Stimulated activated naive CD8-positive, alpha-beta T cell treated with anti-CD3 and anti-CD28 coated beads, Interleukin-15, Interleukin-2, amounts not matched to agents 100 ng/mL and 50 ng/mL, for 24 hours (primary cell): ENCODE results near the gene DACH2.
"Not testable (repeated sequence)": the region's sequence is repeated elsewhere in the genome, so short reads cannot be mapped to it uniquely, and the experiment has no call there.

Experiments used
- H3K27ac Mint-ChIP-seq: one replicate; pipeline ENCODE4 v1.8.0; 2021; ENCODE audit warnings: mild to moderate bottlenecking, mixed read lengths
- H3K27me3 Mint-ChIP-seq: one replicate; pipeline ENCODE4 v1.8.0; 2021; ENCODE audit warnings: mixed read lengths
- H3K36me3 Mint-ChIP-seq: one replicate; pipeline ENCODE4 v1.8.0; 2021; ENCODE audit warnings: low read depth, mixed read lengths
- H3K4me1 Mint-ChIP-seq: one replicate; pipeline ENCODE4 v1.8.0; 2021; ENCODE audit warnings: low read depth, mixed read lengths
- H3K4me3 Mint-ChIP-seq: one replicate; pipeline ENCODE4 v1.8.0; 2021; ENCODE audit warnings: mild to moderate bottlenecking, mixed read lengths
- H3K9me3 Mint-ChIP-seq: one replicate; pipeline ENCODE4 v1.8.0; 2021; ENCODE audit warnings: mixed read lengths

Gene DACH2

DNA sequence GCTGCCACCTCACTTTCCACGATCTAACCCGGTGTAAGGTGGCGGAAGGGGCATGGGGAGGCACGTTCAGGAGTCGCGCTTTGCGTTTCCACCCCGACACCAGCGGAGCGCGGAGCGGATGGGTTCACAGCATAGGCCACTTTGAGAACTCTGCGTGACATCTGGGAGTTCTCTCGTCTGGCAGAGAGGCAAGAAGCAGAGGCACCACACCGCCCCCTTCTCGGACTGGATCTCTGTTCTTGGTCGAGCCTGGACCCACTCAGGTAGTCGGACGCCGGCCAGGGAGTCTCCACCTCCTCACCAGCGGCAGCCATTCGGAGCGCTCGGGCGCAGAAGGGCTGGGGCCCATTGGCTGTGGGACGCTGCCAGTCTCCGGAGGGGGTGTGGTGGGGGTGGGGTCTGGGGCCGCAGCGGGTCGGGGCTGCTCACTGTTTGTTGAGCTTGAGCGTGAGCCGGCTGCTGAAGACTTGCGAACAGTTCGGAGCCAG is at the start of gene DACH2:
TSS of gene DACH2 (plus strand) at position 428 of the 488 bp plus-strand sequence.
- Mint-ChIP-seq H3K27ac (no peak within 1 kb of the TSS), H3K36me3 (no peaks in the 10 kb centered on the region), H3K27me3 (peaks cover 36% of the 10 kb centered on the region), H3K4me1 (peaks cover 7% of the 10 kb centered on the region), H3K4me3 (peak within 1 kb of the TSS; percentile 70), H3K9me3 (no peaks in the 10 kb centered on the region)

- Mint-ChIP-seq H3K9me3 (no peaks in the 10 kb centered on the region), H3K4me1 (no peaks in the 10 kb centered on the region), H3K27ac (no peak overlapping the region), H3K27me3 (no peaks in the 10 kb centered on the region), H3K4me3 (no peak overlapping the region), H3K36me3 (no peaks in the 10 kb centered on the region)
Measured at GRCh38 chrX:86102341-86102740, 45.9 kb upstream of the DACH2 start.

DNA sequence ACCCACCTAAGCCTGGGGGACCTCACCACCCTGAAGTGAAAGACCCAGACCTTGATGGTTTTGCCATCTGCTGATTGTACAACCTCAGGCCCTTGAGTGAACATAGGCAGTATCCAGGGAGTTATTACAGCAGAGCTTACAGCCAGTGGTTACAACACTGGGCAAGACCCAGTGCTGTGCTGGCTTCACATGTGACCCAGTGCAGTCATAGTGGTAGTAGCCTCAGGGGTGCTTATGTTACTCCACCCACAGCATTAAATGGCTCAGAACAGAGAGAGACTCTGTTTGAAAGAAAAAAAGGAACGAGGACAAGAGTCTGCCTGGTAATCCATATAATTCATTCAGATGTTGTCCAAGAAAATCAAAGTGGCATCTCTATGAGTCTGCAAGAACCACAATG is 45.2 kb upstream of the DACH2 start:
- Mint-ChIP-seq H3K9me3 (no peaks in the 10 kb centered on the region), H3K27ac (no peak overlapping the region), H3K36me3 (no peaks in the 10 kb centered on the region), H3K27me3 (no peaks in the 10 kb centered on the region), H3K4me3 (no peak overlapping the region), H3K4me1 (no peaks in the 10 kb centered on the region)

GRCh38 chrX:86104526-86104925 is 43.7 kb upstream of the DACH2 start:
- no peaks in the 10 kb centered on the region for H3K4me1 Mint-ChIP-seq
- no peak overlapping the region for H3K4me3 Mint-ChIP-seq
- H3K27ac Mint-ChIP-seq: no peak overlapping the region
- H3K9me3 Mint-ChIP-seq: no peaks in the 10 kb centered on the region
- no peaks in the 10 kb centered on the region for H3K27me3 Mint-ChIP-seq
- no peaks in the 10 kb centered on the region for H3K36me3 Mint-ChIP-seq

- Mint-ChIP-seq H3K4me3 (no peak overlapping the region), H3K36me3 (no peaks in the 10 kb centered on the region), H3K9me3 (peaks cover 5% of the 10 kb centered on the region), H3K27me3 (no peaks in the 10 kb centered on the region), H3K4me1 (no peaks in the 10 kb centered on the region), H3K27ac (no peak overlapping the region)
Measured at GRCh38 chrX:86121916-86122315, 26.3 kb upstream of the DACH2 start.

- Mint-ChIP-seq H3K9me3 (no peaks in the 10 kb centered on the region), H3K27ac (no peak overlapping the region), H3K27me3 (no peaks in the 10 kb centered on the region), H3K4me1 (no peaks in the 10 kb centered on the region), H3K4me3 (no peak overlapping the region), H3K36me3 (no peaks in the 10 kb centered on the region)
Measured at GRCh38 chrX:86133761-86134160, 14.5 kb upstream of the DACH2 start.

- H3K4me3 Mint-ChIP-seq: no peak overlapping the region
- no peak overlapping the region for H3K27ac Mint-ChIP-seq
- H3K27me3 Mint-ChIP-seq: peaks cover 3% of the 10 kb centered on the region
- H3K36me3 Mint-ChIP-seq: no peaks in the 10 kb centered on the region
- H3K4me1 Mint-ChIP-seq: no peaks in the 10 kb centered on the region
- H3K9me3 Mint-ChIP-seq: no peaks in the 10 kb centered on the region
Measured at GRCh38 chrX:86137071-86137470, 11.2 kb upstream of the DACH2 start.

GRCh38 chrX:86141786-86142185 is 6.5 kb upstream of the DACH2 start:
- Mint-ChIP-seq H3K9me3 (no peaks in the 10 kb centered on the region), H3K4me3 (no peak overlapping the region), H3K4me1 (no peaks in the 10 kb centered on the region), H3K36me3 (no peaks in the 10 kb centered on the region), H3K27me3 (peaks cover 14% of the 10 kb centered on the region), H3K27ac (no peak overlapping the region)

DNA sequence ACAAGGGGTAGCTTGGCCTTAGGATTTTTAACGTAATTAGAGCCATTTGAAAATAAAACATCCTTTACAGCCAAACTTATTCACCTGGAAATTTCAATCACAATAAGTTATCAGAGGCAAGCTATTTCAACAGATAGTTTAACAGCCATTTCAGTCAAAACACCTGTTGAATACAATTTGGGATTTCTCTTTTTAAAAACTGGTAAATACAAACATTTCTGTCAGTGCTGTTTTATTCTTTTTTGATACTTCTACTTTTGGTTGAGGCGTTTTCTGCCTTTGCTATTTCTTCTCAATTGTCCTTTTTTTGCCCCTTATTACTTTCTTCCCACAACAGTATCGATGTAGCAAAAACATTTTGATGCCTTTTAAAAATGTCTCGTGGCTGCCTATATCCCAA is 2.1 kb upstream of the DACH2 start:
- H3K4me3 Mint-ChIP-seq: no peak overlapping the region
- H3K4me1 Mint-ChIP-seq: peaks cover 7% of the 10 kb centered on the region
- H3K27me3 Mint-ChIP-seq: peaks cover 40% of the 10 kb centered on the region
- H3K9me3 Mint-ChIP-seq: no peaks in the 10 kb centered on the region
- no peaks in the 10 kb centered on the region for H3K36me3 Mint-ChIP-seq
- H3K27ac Mint-ChIP-seq: no peak overlapping the region

- peaks cover 36% of the 10 kb centered on the region for H3K27me3 Mint-ChIP-seq
- no peaks in the 10 kb centered on the region for H3K36me3 Mint-ChIP-seq
- no peak overlapping the region for H3K27ac Mint-ChIP-seq
- peak overlapping the region; percentile 70 for H3K4me3 Mint-ChIP-seq
- H3K9me3 Mint-ChIP-seq: no peaks in the 10 kb centered on the region
- H3K4me1 Mint-ChIP-seq: peaks cover 7% of the 10 kb centered on the region
Measured at GRCh38 chrX:86148594-86148993, 343 bp downstream of the DACH2 start.

DNA sequence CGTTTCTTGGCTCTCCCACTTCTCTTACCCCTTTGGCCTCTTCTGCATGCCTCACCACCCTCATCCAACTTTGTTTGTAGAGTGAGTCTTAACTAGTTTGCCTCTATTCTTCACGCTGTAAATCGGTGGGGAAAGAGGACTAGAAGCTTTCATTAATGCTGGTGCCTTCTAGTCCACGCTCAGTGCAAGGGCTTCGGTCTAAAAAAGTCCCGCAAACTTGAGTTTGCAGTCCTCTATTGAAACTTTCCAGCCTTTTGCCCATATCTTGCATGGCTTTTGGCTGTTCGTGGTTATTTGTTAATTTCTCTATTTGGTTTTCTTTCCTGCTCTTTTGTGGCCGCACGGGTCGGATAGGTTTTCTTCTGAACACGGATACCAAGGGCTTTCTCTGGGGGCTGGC is 868 bp downstream of the DACH2 start:
- peaks cover 7% of the 10 kb centered on the region for H3K4me1 Mint-ChIP-seq
- no peak overlapping the region for H3K27ac Mint-ChIP-seq
- H3K9me3 Mint-ChIP-seq: no peaks in the 10 kb centered on the region
- H3K36me3 Mint-ChIP-seq: no peaks in the 10 kb centered on the region
- no peak overlapping the region for H3K4me3 Mint-ChIP-seq
- H3K27me3 Mint-ChIP-seq: peaks cover 32% of the 10 kb centered on the region

DNA sequence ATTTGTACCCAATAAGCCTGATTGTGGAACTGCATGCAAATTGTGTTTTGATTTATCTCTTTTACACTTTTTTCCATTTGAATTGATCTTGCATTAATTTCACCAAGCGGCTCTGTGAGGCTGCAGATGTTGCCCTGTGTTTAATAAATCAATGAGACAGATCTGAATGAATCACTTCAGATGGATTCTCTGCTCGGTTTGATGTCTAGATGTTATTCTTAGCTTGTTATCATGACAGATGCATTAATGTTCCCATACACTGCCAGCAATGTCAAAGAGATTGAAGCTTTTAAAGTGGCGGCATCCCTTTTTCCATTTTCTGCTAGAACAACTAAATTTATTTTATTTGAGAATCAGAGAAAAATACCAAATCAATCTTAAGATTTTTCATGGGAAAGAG is 6.3 kb downstream of the DACH2 start:
- H3K9me3 Mint-ChIP-seq: no peaks in the 10 kb centered on the region
- H3K36me3 Mint-ChIP-seq: no peaks in the 10 kb centered on the region
- H3K4me3 Mint-ChIP-seq: no peak overlapping the region
- peaks cover 9% of the 10 kb centered on the region for H3K27me3 Mint-ChIP-seq
- H3K4me1 Mint-ChIP-seq: no peaks in the 10 kb centered on the region
- H3K27ac Mint-ChIP-seq: no peak overlapping the region

- Mint-ChIP-seq H3K4me1 (no peaks in the 10 kb centered on the region), H3K36me3 (no peaks in the 10 kb centered on the region), H3K4me3 (no peak overlapping the region), H3K27ac (no peak overlapping the region), H3K27me3 (peaks cover 7% of the 10 kb centered on the region), H3K9me3 (peaks cover 5% of the 10 kb centered on the region)
Measured at GRCh38 chrX:86171366-86171765, 23.1 kb downstream of the DACH2 start.

DNA sequence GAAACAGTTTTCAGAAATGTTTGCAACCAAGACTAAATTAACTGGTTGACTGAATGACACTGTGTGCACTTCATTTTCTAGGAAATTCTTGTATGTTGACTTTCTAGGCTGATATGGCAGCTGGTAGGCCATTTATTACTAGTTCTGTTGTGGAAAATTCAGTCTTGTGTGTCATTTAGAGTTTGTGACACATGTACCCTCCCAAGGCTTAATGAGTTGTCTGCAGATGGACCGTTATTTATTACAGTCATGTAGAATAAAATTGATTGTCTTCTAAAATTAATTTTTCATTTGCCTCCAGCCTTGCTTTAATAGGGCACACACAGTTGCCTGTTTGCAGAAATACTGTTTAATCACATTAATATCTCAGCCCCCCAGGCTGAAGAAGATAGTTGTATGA is 30.7 kb downstream of the DACH2 start:
- Mint-ChIP-seq H3K27me3 (peaks cover 4% of the 10 kb centered on the region), H3K27ac (no peak overlapping the region)

DNA sequence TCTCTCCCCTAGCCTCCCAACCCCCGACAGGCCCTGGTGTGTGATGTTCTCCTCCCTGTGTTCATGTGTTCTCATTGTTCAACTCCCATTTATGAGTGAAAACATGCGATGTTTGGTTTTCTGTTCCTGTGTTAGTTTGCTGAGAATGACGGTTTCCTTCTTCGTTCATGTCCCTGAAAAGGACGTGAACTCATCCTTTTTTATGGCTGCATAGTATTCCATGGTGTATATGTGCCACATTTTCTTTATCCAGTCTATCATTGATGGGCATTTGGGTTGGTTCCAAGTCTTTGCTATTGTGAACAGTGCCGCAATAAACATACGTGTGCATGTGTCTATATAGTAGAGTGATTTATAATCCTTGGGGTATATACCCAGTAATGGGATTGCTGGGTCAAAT is 33.1 kb downstream of the DACH2 start:
- not testable (repeated sequence) for H3K9me3 Mint-ChIP-seq, H3K27me3 Mint-ChIP-seq, H3K27ac Mint-ChIP-seq, H3K36me3 Mint-ChIP-seq, H3K4me1 Mint-ChIP-seq, H3K4me3 Mint-ChIP-seq

More for the DNA sequence above, 30.7 kb downstream of the DACH2 start:
- Mint-ChIP-seq H3K4me3 (no peak overlapping the region), H3K9me3 (peaks cover 5% of the 10 kb centered on the region), H3K4me1 (no peaks in the 10 kb centered on the region), H3K36me3 (no peaks in the 10 kb centered on the region)

- H3K4me3 Mint-ChIP-seq: no peak overlapping the region
- no peaks in the 10 kb centered on the region for H3K36me3 Mint-ChIP-seq
- H3K9me3 Mint-ChIP-seq: peaks cover 4% of the 10 kb centered on the region
- no peak overlapping the region for H3K27ac Mint-ChIP-seq
- H3K4me1 Mint-ChIP-seq: no peaks in the 10 kb centered on the region
- no peaks in the 10 kb centered on the region for H3K27me3 Mint-ChIP-seq
Measured at GRCh38 chrX:86192827-86193226, 44.6 kb downstream of the DACH2 start.
